IPS-NIHi7 (cell line): ENCODE data around the gene MPZL2.
"Not testable (repeated sequence)": the region's sequence is repeated elsewhere in the genome, so short reads cannot be mapped to it uniquely, and the experiment has no call there.

Source experiments
- DNase-seq: peaks from one replicate; pipeline ENCODE4 v3.0.0; 2012; ENCODE audit warnings: mixed read lengths; ENCODE audit errors: extremely low spot score

The MPZL2 gene

GRCh38 chr11:118263695-118264568 lies at the start of gene MPZL2:
MPZL2 (minus strand) TSS chr11:118264297; CDS start chr11:118264153, 144 bp downstream.
- peak; percentile 57 for DNase-seq

DNA sequence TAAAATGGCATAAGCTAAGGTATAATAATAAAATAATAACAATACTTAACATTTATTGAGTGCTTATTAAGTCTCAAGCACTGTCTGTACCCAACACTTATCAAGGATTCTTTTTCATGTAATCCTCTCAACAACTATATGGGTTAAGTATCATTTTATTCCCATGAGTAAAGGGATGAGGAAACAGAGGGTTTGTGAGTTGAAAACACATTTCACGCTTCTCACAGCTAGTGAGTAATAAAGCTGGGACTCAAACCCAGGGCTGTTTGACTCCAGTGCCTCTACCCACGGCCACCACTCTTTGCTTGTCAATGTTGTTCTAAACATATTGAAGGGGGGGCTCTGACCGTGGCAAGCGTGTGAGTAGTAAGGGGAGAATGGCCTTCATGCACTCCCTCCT lies 49.1 kb upstream of the MPZL2 start:
- no peak for DNase-seq

DNA sequence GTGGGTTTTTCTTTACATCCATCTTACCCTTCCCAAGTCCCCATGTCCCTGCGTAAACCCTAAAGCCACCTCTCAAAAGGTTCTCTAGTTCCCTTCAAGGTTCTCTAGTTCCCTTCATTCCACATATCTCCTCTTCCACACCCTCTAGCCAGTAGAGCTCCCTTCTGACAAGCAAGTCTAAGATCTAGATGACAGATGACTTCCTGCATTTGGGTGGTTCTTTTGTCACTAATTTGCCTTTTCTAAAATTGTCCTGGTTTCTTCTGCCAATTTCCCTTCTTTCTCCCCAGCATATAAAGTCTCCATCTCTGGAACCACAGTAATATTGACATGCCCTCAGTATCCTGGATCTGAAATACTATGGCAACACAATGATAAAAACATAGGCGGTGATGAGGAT lies 48.2 kb upstream of the MPZL2 start:
- DNase-seq: no peak

DNA sequence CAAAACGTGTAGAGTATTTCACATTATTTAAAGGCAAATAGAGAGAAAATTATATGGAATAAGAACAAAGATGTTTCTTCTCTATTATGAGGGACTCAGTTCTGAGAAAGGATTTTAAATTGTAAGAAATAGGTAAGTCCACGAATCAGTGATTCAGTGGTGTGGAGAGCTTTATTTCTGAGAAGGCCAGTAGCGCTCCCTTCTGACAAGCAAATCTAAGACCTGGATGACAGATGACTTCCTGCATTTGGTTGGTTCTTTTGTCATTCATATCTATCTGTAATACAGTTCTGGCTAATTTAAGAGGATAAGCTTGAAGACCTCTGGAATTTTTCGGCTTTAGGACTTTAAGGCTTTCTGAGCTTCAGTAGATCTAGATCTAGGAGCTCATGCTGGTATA lies 47.4 kb upstream of the MPZL2 start:
- no peak for DNase-seq

GRCh38 chr11:118310781-118311485 lies 46.8 kb upstream of the MPZL2 start:
- DNase-seq: no peak

DNA sequence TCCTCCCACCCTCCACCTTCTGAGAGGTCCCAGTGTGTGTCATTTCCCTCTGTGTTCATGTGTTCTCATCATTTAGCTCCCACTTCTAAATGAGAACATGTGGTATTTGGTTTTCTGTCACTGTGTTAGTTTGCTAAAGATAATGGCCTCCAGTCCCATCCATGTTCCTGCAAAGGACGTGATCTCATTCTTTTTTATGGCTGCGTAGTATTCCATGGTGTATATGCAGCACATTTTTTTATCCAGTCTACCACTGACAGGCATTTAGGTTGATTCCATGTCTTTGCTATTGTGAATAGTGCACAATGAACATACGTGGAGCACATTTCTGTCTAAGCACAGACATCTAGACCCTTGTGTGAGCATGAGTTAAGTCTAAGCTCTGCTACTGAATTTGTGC lies 46.2 kb upstream of the MPZL2 start:
- DNase-seq: no peak

- not testable (repeated sequence) for DNase-seq
Measured at GRCh38 chr11:118308995-118309528, 45.0 kb upstream of the MPZL2 start.

- no peak for DNase-seq
Measured at GRCh38 chr11:118306556-118306955, 42.5 kb upstream of the MPZL2 start.

- DNase-seq: no peak
Measured at GRCh38 chr11:118305726-118306125, 41.6 kb upstream of the MPZL2 start.

GRCh38 chr11:118304568-118305248 lies 40.6 kb upstream of the MPZL2 start, which contains the start of gene CD3E:
CD3E (plus strand) TSS chr11:118304730; CDS start chr11:118304953, 223 bp downstream.
- no peak for DNase-seq

DNA sequence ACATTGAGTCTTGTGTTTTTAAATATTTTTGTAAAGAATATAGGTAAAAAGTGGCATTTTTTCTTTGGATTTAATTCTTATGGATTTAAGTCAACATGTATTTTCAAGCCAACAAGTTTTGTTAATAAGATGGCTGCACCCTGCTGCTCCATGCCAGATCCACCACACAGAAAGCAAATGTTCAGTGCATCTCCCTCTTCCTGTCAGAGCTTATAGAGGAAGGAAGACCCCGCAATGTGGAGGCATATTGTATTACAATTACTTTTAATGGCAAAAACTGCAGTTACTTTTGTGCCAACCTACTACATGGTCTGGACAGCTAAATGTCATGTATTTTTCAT lies 40.1 kb upstream of the MPZL2 start:
- DNase-seq: no peak

- DNase-seq: peak; percentile 7
Measured at GRCh38 chr11:118301600-118302195, 37.6 kb upstream of the MPZL2 start.

GRCh38 chr11:118295815-118296454 lies 31.8 kb upstream of the MPZL2 start:
- DNase-seq: peak; percentile 45

- DNase-seq: peak; percentile 22
Measured at GRCh38 chr11:118295199-118295598, 31.1 kb upstream of the MPZL2 start.

DNA sequence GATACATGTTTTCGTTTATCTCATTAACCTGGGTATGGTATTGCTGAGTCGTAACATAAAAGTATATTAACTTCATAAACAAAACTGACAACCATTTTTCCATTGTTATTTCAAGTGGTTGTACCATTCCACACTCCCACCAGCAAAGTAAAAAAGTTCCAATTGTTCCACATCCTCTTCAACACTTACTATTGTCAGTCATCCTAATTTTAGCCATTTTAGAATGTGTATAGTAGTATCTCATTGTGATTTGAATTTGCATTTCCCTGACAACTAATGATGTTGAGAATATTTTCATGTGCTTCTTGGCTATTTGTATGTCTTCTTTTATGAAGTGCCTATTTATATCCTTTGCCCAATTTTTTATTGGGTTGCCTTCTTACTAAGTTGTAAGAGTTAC lies 30.0 kb upstream of the MPZL2 start:
- DNase-seq: no peak

GRCh38 chr11:118291477-118292135 lies 27.5 kb upstream of the MPZL2 start:
- no peak for DNase-seq

GRCh38 chr11:118290923-118291322 lies 26.8 kb upstream of the MPZL2 start:
- DNase-seq: peak; percentile 47

DNA sequence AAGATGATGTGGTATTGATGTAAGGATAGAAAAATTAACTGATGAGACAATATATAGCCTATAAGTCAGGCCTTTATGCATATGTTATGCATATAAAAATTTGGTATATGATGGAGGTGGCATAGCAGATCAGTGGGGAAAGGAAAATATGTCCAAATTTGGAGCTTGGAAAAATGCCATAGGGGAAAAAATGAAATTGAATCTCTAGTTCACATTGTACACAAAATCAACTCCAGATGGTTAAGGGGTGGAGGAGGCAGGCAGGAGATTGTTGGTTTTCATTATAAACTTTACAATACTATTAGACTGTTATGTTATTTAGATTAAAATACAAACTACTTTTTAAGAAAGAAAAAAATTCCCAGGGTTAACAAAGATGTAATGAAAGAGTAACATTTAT lies 25.3 kb upstream of the MPZL2 start:
- no peak for DNase-seq

GRCh38 chr11:118287006-118287405 lies 22.9 kb upstream of the MPZL2 start:
- no peak for DNase-seq

GRCh38 chr11:118286545-118286944 lies 22.4 kb upstream of the MPZL2 start:
- no peak for DNase-seq
